Panc1 (cell line): ENCODE measurements around the gene MST1. TPM values are rescaled to one million over a fixed set of nuclear protein-coding genes. Genes with fewer than 3 reads are reported as not detected.

ENCODE experiments used
- ATAC-seq: fragments of 200-7000 bp; cut with Tn5 transposase; 2 replicates; pipeline ENCODE4 v1.9.1; 2020; ENCODE audit warnings: mild to moderate bottlenecking, moderate library complexity
- BruUV-seq: library from RNA; stranded (reverse); fragments of 400-500 nt; replicated peaks from 2 replicates; lab custom pipeline; 2021; lab: Mats Ljungman, UMichigan
- CTCF ChIA-PET: fragments of 300-600 bp; sonication (Branson Sonifier 250); formaldehyde crosslinking; loops from one replicate; lab custom pipeline; 2022; ENCODE audit warnings: antibody characterized with exemption; lab: Charles Lee
- POLR2A ChIA-PET: fragments of 300-600 bp; sonication (Branson Sonifier 250); formaldehyde crosslinking; loops from one replicate; lab custom pipeline; 2022; ENCODE audit warnings: antibody characterized with exemption; lab: Charles Lee
- DNase-seq: peaks from one replicate; pipeline ENCODE4 v3.0.0-alpha.2; 2010; ENCODE audit warnings: low read depth, low spot score
- H3K27ac ChIP-seq: 2 replicates; pipeline ENCODE4 v1.5.1; 2011; ENCODE audit warnings: mild to moderate bottlenecking, low read length, inconsistent platforms
- H3K27me3 ChIP-seq: fragments of 200-500 bp; sonication (Bioruptor generic); 2 replicates; pipeline ENCODE4 v1.6.0; 2014; ENCODE audit warnings: low read length, inconsistent platforms; ENCODE audit not compliant: control insufficient read depth, insufficient read depth
- H3K36me3 ChIP-seq: fragments of 200-500 bp; sonication (Bioruptor generic); 2 replicates; pipeline ENCODE4 v1.5.1; 2014; ENCODE audit warnings: inconsistent platforms, mild to moderate bottlenecking, low read length, moderate library complexity; ENCODE audit not compliant: control insufficient read depth, insufficient read depth
- H3K4me1 ChIP-seq: 2 replicates; pipeline ENCODE4 v1.5.1; 2011; ENCODE audit warnings: inconsistent platforms, mild to moderate bottlenecking, low read length, moderate library complexity; ENCODE audit not compliant: control insufficient read depth, insufficient read depth
- H3K4me3 ChIP-seq, 2 experiments: 2 replicates each; pipeline ENCODE4 v1.5.1; 2011 to 2012; ENCODE audit warnings: low read depth in 2 of 2, low read length in 2 of 2, mild to moderate bottlenecking in 2 of 2, inconsistent platforms in 1 of 2, moderate library complexity in 1 of 2
- H3K9me3 ChIP-seq: fragments of 200-500 bp; sonication (Bioruptor generic); 2 replicates; pipeline ENCODE4 v1.5.1; 2014; ENCODE audit warnings: low read depth, mild to moderate bottlenecking, inconsistent platforms, low read length, moderate library complexity; ENCODE audit not compliant: control insufficient read depth, insufficient read depth
- POLR2AphosphoS5 ChIP-seq: IDR thresholded peaks from 2 replicates; pipeline ENCODE4 v1.6.1; 2012; ENCODE audit warnings: mild to moderate bottlenecking, low read depth, low read length, moderate library complexity
- SIN3A ChIP-seq: IDR thresholded peaks from 2 replicates; pipeline ENCODE4 v1.6.1; 2012; ENCODE audit warnings: low read depth, mild to moderate bottlenecking, low read length, moderate library complexity, borderline replicate concordance; ENCODE audit not compliant: insufficient read depth
- TCF7L2 ChIP-seq: IDR thresholded peaks from 2 replicates; pipeline ENCODE4 v1.6.1; 2011; ENCODE audit warnings: mild to moderate bottlenecking, low read depth, low read length, inconsistent platforms
- in situ Hi-C: cut with HindIII; loops from 2 replicates; pipeline ENCODE4 v1.10.0; 2016; ENCODE audit warnings: low sequenced_read_pairs, low pct_unique_long_range_greater_than_20kb
- intact Hi-C: fragments of 100-400 bp; cut with micrococcal nuclease; formaldehyde crosslinking; loops from one replicate; pipeline ENCODE4 v1.10.0; 2022; ENCODE audit not compliant: unreplicated experiment
- total RNA-seq: library from RNA; stranded (reverse); gene quantifications from one replicate; pipeline ENCODE4 v1.2.1, GENCODE V29; 2021; ENCODE audit not compliant: unreplicated experiment
- TF ChIP-seq, protein P1 (sequence below): fragments of 450-650 bp; IDR thresholded peaks from 2 replicates; pipeline ENCODE4 v1.5.1; 2017; ENCODE audit warnings: mild to moderate bottlenecking
- TF ChIP-seq, protein P2 (sequence below), 2 experiments: IDR thresholded peaks; 2 replicates each; pipeline ENCODE4 v1.6.1; 2011 to 2012; ENCODE audit warnings: low read depth in 2 of 2, control low read depth in 1 of 2, low read length in 1 of 2, mild to moderate bottlenecking in 1 of 2, moderate library complexity in 1 of 2; ENCODE audit not compliant: insufficient read depth in 1 of 2

Gene MST1
- total RNA-seq, 1 experiment from 2014 or later: 14.0 TPM

DNA sequence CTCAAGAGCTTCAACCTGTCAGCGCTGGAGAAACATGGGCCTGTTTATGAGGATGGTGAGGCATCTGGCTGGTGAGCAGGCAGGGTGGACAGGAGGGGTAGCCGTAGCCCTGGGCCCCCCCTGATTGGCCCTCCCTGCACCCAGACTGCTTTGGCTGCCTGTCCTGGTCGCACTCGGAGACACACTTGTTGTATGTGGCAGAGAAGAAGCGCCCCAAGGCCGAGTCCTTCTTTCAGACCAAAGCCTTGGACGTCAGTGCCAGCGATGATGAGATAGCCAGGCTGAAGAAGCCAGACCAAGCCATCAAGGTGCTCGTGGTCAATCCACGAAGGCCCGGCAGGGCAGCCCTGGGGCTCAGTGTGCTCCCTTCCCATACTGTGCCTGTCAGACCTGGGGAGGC is 13.4 kb downstream of the MST1 start:
- no peaks in the 10 kb centered on the region for H3K27me3 ChIP-seq
- ATAC-seq (no peak), DNase-seq (no peak)
- H3K4me3 ChIP-seq: no peak overlapping the region
- BruUV-seq: TSS peak; percentile 69
- CTCF ChIA-PET: no interaction called here
- peaks cover 3% of the 10 kb centered on the region; the same call in 1 of the 2 replicates for H3K4me1 ChIP-seq
- TF ChIP-seq, protein P1, sequence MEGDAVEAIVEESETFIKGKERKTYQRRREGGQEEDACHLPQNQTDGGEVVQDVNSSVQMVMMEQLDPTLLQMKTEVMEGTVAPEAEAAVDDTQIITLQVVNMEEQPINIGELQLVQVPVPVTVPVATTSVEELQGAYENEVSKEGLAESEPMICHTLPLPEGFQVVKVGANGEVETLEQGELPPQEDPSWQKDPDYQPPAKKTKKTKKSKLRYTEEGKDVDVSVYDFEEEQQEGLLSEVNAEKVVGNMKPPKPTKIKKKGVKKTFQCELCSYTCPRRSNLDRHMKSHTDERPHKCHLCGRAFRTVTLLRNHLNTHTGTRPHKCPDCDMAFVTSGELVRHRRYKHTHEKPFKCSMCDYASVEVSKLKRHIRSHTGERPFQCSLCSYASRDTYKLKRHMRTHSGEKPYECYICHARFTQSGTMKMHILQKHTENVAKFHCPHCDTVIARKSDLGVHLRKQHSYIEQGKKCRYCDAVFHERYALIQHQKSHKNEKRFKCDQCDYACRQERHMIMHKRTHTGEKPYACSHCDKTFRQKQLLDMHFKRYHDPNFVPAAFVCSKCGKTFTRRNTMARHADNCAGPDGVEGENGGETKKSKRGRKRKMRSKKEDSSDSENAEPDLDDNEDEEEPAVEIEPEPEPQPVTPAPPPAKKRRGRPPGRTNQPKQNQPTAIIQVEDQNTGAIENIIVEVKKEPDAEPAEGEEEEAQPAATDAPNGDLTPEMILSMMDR: no peak
- TF ChIP-seq POLR2AphosphoS5 (no peak), SIN3A (no peak), TCF7L2 (no peak)
- TF ChIP-seq, protein P2, sequence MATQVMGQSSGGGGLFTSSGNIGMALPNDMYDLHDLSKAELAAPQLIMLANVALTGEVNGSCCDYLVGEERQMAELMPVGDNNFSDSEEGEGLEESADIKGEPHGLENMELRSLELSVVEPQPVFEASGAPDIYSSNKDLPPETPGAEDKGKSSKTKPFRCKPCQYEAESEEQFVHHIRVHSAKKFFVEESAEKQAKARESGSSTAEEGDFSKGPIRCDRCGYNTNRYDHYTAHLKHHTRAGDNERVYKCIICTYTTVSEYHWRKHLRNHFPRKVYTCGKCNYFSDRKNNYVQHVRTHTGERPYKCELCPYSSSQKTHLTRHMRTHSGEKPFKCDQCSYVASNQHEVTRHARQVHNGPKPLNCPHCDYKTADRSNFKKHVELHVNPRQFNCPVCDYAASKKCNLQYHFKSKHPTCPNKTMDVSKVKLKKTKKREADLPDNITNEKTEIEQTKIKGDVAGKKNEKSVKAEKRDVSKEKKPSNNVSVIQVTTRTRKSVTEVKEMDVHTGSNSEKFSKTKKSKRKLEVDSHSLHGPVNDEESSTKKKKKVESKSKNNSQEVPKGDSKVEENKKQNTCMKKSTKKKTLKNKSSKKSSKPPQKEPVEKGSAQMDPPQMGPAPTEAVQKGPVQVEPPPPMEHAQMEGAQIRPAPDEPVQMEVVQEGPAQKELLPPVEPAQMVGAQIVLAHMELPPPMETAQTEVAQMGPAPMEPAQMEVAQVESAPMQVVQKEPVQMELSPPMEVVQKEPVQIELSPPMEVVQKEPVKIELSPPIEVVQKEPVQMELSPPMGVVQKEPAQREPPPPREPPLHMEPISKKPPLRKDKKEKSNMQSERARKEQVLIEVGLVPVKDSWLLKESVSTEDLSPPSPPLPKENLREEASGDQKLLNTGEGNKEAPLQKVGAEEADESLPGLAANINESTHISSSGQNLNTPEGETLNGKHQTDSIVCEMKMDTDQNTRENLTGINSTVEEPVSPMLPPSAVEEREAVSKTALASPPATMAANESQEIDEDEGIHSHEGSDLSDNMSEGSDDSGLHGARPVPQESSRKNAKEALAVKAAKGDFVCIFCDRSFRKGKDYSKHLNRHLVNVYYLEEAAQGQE (IDR thresholded peaks at IDR 0.05; ENCODE audit: insufficient read depth in 1 of 2, low read depth in 2 of 2, low read length in 1 of 2): no peak
- POLR2A ChIA-PET: interaction anchor here (0.5 kb wide), 1 partner anchor 209 kb away, joined by 7 read pairs; no protein-coding TSS in a partner anchor
- H3K27ac ChIP-seq: no peak overlapping the region
- peaks cover 4% of the 10 kb centered on the region for H3K36me3 ChIP-seq
- no peaks in the 10 kb centered on the region for H3K9me3 ChIP-seq
- intact Hi-C loops: no loop called here
- in situ Hi-C loops: no loop called here

DNA sequence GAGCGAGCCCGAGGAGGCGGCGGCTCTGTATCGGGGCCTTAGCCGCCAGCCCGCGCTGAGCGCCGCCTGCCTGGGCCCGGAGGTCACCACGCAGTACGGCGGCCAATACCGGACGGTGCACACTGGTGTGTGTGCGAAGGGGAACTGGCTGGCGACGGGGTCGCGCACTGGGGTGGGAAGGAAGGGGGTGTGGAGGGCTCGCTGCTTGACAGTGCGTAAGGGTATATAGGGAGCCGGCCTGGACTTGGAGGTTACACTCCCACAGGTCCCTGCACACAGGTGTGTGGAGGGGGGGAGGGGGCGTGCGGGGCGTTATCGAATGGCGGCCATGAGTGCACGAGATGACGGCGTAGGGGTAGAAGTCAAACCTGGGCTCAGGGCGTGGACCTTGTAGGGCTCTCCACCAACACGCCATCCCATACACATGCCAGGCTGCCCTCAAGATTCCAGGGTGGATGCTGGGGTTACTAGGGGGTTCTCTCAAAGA is 14.7 kb downstream of the MST1 start:
- DNase-seq (no peak), ATAC-seq (peak; percentile 27)
- TF ChIP-seq, protein P2 (IDR thresholded peaks at IDR 0.05; ENCODE audit: insufficient read depth in 1 of 2, low read depth in 2 of 2, low read length in 1 of 2): no peak
- TF ChIP-seq SIN3A (no peak), POLR2AphosphoS5 (no peak), TCF7L2 (no peak)
- TF ChIP-seq, protein P1: no peak
- H3K9me3 ChIP-seq: no peaks in the 10 kb centered on the region
- no TSS peak for BruUV-seq
- peak overlapping the region; percentile 54 to 85 for H3K4me3 ChIP-seq
- H3K4me1 ChIP-seq: peaks cover 4% of the 10 kb centered on the region
- in situ Hi-C loops (no loop called here), intact Hi-C loops (no loop called here)
- H3K27me3 ChIP-seq: no peaks in the 10 kb centered on the region
- H3K27ac ChIP-seq: peak overlapping the region; percentile 94
- POLR2A ChIA-PET: no interaction called here
- CTCF ChIA-PET: no interaction called here
- peaks cover 4% of the 10 kb centered on the region for H3K36me3 ChIP-seq
